GM18511 (cell line): ENCODE data around the gene ZFP36.
A peak's percentile ranks its signal among the peaks of the same experiment; 100 is the strongest.
"Not testable (repeated sequence)": the region's sequence is repeated elsewhere in the genome, so short reads cannot be mapped to it uniquely, and the experiment has no call there.

Source experiments
- ATAC-seq: cut with Tn5 transposase; IDR thresholded peaks from one replicate; pipeline ENCODE4 v1.9.1; 2021; ENCODE audit warnings: mild to moderate bottlenecking, moderate library complexity; ENCODE audit not compliant: unreplicated experiment

ZFP36 gene, protein sequence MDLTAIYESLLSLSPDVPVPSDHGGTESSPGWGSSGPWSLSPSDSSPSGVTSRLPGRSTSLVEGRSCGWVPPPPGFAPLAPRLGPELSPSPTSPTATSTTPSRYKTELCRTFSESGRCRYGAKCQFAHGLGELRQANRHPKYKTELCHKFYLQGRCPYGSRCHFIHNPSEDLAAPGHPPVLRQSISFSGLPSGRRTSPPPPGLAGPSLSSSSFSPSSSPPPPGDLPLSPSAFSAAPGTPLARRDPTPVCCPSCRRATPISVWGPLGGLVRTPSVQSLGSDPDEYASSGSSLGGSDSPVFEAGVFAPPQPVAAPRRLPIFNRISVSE

DNA sequence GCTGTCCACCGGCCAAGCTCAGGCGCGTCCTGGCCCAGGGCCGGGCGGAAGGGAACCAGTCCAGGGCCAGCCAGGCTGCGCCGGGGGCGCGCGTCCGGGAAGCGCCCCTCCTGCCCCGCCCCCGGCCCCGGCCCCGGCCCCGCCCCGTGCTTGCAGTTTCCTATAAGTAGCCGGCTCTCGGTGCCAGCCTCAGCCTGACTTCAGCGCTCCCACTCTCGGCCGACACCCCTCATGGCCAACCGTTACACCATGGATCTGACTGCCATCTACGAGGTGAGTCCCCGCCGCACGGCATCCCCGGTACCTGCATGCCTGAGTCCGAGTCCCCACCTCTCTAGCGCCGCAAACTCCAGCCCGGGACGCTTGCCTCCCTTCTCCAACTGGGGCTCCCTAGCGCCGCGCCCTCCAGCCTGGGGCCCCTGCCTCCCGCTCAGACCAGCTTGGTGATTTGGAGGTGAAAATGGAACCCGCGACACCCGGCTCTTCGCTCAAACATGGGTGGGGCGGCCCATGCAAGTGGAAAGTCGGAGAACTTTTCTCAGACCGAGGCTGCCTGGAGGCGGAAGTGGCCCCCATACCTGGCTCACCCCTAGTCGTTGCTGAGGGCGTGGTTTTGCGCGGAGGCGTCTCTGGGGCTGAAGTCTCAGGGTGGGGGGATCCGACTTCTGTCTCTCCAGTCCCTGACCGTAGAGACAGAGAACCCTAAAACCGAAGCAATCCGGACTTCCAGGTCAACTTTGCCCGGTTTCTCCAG lies at the start of gene ZFP36:
ZFP36 (plus strand) TSS at position 192 of the 754 bp plus-strand sequence; CDS start at position 250, 58 bp downstream.
- ATAC-seq, result peak; percentile 19

DNA sequence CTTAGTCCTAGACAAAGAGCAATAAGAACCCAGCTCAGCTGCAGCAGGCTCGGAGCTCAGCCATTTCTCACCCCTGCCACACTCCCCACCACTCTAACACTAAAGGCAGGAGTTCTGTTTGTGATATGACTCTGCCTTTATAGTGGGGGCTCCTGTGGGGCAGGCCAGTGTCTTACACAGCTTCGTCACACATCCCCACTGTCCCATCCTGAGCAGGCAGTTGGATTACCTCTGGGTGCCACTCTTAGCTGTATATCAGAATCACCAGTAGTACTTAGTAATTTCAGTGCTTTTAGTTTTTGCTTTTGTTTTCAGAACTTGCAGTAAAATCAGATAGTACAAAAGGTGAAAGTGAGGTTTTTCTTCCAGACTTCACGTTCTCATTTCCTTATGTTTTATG lies 47.6 kb upstream of the ZFP36 start:
- ATAC-seq, result no peak

DNA sequence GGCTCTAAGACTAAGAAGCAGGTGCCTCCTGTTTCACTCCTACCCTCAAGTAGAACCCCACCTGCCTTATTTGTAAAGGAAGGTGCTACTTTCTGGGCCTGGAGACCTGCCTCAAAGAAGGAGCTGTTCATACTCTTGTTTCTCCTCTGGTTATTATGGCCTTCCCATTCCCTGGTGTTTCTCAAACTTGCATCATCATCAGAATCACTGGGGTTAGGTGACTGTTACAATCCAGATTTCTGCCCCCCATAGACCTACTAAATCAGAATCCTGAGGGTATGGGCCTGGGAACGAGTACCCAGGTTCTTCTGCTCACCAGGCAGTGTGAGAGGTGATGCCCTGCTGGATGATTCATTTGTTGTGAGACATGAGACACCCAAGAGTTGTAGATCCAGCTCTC lies 46.0 kb upstream of the ZFP36 start:
- ATAC-seq, result no peak

DNA sequence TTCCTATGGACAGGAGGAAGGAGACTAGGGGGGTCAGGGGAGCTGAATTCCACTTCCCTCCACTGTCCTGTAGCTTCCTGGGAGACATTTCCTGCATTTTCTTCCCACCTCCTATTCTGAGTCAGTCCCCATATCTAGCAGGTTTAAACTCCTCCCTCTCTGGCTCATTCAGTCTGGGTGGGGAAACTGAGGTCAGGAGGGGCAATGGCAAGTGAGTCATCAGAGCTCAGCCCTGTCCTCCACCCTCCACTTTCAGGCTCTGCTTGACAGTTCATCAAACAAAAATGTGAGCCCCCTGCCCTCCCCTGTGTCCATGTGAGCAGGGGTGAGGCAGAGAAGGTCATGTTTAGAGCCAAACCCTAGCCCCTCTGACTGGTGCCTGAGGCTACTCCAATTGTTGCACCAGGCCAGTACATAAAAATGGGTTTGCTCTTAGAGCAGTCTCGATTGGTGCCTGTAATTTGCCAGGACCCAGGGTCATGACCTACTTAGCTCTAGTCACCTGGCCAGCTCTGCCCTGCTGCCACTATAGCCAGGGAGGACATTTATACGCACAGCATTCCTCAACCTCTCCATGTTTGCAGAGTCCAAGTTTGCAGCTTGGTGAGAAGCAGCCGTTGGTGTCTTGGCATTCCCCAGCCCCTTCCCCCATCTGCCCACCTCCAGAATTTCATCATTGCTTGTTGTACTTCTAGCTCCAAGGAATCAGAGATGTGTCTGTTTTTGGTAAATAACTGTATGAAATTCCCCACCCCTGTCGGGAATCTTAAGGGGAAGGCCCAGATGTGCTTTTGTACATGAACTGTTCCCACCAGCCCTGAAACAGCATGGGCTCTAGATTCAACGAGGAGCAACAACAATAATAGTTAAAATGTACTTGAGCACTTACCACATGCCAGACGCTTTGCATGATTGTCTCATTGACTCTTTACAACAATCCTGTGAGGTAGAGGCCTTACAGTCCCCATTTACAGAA lies 43.7 kb upstream of the ZFP36 start:
- no peak for ATAC-seq

DNA sequence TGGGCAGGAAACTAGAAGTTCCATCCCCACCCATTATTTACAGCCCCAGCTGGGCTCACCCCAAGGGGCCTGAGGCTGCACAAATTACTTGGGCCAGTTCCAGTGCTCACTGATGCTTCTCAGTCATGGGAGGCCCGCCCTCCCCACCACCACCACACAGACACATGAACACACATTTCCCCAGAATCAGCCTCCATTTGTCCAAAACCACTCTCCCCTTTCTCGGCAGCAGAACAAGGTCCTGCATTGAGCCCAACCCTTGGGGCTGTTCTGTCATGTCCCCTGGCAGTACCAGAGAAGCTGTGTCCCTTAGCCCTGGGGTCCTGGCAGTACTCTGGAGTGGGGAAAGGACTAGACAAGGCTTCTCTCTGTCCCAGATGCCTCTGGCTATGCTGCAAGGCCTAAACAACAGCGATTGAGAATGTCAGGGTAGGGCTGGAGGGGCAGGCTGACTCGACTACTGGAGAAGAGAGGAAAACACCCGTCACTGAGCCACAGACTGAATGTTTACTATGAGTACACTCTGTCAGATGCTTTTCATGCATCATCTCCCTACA lies 42.7 kb upstream of the ZFP36 start:
- ATAC-seq, result no peak

DNA sequence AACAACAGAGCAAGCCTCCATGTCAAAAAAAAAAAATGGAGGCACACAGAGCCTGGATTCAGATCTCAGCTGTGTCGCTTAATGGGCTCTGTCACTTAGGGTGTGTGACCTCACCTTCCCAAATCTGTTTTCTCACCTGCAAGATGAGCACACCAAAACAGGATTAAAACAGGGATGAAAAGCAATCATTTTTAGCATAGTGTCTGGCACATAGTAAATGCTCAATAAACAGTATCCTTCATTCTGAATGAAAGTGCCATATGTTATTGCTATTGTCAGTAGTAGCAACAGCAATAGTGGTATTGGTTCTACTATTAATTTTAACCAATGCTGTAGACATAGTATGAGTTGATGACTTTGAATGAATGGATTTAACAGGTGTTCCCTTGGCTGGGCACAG lies 41.1 kb upstream of the ZFP36 start:
- ATAC-seq, result no peak

DNA sequence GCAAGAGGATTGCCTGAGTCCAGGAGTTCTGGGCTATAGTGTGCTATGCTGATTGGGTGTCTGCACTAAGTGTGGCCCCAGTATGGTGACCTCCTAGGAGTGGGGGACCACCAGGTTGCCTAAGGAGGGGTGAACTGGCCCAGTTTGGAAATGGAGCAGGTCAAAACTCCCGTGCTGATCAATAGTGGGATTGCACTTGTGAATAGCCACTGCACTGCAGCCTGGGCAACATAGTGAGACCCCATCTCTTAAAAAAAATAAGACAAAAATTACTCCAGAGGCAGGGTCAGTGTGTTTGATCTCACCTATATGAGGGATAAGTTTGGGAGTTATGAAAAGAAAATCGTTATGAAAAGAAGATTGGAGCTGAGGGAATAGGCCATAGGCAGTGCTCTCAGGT lies 37.4 kb upstream of the ZFP36 start:
- no peak for ATAC-seq

DNA sequence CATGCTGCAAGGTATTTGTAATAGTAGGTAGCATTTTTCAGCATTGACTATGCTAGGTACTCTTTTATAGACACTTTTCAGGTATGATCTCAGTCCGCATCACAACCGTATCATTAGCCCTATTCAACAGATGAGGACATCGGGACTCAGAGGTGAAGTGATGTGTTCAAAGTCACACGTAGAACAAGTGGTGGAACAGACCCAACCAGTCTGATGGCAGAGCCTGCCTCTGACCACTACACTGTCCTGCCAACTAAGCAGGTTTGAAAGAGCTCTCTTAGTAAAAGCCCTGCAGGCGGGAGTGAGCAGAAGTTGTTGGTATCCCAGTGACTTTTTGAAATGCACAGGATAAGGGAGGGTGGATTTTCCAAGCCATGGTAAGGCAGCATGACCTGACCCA lies 35.9 kb upstream of the ZFP36 start:
- no peak for ATAC-seq

DNA sequence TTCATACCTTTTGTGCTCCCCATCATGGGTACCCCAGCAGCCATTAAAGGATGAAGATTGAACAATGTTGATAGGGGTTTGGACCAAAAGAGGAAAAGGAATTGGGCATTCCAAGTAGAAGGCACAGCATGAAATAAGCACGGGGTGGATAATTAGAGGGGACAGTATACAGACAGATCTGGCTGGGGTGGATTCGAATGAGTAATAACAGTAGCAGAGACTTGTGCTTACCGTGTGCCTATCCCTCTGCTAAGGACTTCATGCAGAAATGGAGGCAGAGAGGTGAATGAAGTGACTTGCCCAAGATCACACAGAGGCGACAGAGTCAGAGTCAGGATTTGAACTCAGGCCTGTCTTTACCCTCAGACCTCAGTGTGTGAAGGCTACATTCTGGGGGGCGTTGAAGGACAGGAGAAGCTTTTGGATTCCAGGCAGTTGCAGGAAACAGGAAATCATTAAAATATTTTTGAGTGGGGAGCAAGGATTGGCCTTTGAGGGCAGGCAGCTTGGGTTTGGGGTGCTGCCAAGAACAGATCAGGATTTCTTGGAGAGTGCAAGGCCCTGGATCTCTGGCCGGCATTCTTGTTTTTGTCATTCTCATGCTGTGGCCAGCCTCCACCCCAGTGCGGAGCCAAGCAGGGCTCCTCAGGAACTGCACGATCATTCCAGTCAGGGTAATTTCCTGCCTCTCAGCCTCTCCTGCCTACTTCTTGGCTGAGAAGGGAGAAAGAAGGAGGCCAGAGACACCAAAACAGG lies 34.4 kb upstream of the ZFP36 start:
- ATAC-seq, result no peak

DNA sequence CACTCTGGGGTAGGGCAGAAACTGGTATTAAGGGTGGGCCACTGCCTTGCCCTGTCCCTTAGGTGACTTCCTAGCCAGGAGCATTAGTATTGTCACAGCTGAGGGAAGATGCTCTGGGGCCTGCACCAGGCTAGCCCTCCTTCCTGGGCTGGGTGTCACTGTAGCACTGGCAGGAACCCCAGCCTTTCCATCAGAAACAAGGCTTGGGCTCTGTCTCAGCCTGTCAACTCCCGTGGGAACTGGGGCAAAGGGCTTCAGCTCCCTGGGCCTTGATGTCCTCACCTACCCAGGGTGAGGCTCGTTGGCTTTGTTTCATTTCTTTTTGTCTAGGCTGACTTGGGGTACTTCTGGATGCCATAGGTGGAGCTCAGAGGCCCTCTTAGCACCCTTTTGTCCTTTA lies 33.7 kb upstream of the ZFP36 start:
- ATAC-seq, result no peak

DNA sequence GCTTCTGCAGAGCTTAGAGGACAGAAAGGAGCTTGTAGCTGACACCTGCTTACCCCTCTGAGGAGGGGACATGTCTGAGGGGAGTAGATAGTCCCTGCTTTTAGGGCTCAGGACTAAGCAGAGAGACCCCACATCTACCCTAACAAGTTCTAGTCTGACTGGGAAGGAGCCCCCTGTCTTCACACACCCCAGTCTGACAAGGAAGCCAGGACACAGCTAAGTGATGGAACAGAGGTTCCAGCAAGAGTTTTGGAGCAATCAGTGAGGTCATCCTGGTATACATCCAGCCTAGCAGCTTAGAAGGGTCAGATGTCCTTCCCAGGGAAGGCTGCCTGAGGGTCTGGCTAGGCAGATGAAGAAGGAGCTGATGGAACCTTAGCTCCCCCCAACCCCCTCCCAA lies 30.7 kb upstream of the ZFP36 start:
- no peak for ATAC-seq

DNA sequence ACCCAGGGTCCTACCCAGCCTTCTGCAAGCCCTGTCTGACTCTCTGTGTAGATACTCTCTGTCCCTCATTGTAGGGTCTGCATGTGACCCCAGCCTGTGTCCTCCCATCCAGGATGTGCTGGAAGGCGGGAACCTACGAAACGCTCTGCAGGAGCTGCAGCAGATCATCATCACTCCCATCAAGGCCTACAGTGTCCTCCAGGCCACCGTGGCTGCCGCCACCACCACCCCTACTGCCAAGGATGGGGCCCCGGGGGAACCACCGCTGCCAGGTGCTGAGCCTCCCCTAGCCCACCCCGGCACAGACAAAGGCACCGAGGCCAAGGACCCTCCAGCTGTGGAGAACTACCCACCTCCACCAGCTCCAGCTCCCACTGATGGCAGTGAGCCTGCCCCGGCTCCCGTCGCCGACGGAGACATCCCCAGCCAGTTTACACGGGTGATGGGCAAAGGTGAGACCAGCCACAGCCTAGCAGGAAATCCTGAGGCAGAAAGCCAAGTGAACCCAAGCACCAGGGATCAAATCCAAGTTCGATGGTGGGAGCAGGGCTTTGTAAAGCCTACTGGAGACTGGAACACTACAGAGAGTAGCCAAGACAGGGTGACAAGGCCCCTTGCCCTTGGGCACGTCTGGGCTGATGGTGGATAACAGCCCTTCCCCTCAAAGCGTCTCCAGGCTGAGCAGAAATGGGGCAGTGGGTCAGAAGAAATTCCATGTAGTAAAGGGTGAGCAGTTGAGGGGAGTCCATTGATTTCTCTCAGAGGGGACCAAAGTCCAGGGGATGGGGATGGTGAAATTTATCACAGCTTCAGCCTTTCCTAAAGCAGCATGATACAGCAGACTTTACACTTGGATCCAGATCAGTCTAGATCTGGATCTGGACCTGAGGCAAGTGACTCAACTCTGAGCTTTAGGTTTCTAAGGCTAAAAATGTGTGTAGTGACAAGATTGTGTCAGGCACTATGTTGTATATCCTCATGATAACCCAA lies 29.0 kb upstream of the ZFP36 start:
- no peak for ATAC-seq

DNA sequence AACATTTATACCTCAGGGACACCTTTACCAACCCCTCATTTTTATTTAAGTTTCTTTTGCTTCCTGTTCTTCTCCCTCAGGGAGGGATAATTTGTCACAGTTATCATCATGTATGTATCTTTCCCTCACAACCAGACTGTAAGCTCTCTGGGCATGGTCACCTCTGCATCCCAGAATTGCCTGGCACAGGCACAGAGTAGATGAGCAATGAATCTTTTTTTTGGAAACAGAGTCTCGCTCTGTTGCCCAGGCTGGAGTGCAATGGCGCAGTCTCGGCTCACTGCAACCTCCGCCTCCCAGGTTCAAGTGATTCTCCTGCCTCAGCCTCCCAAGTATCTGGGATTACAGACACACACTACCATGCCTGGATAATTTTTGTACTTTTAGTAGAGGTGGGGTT lies 27.3 kb upstream of the ZFP36 start:
- not testable (repeated sequence) for ATAC-seq

DNA sequence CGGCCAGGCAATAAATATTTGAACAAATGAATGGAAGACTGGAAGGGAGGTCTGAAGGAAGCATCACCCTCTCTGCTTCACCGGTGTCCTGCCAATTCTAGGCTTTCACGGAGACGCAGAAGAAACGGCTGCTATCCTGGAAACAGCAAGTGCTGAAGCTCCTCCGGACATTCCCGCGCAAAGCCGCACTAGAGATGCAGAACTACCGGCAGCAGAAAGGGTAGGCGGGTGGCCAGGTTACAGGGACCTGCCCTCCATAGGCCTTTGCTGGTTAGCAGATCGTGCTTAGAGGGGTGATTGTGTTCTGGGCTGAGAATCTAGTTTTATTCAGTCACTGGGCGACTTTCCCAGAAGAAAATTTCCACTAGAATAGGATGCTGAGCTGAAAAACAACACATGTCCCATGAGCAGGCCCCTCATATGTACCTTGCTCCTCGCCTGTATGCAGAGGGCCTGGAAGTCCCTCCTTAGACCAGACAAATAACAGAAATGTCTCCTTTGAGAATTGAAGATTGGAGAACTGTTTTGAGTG lies 26.7 kb upstream of the ZFP36 start:
- no peak for ATAC-seq

DNA sequence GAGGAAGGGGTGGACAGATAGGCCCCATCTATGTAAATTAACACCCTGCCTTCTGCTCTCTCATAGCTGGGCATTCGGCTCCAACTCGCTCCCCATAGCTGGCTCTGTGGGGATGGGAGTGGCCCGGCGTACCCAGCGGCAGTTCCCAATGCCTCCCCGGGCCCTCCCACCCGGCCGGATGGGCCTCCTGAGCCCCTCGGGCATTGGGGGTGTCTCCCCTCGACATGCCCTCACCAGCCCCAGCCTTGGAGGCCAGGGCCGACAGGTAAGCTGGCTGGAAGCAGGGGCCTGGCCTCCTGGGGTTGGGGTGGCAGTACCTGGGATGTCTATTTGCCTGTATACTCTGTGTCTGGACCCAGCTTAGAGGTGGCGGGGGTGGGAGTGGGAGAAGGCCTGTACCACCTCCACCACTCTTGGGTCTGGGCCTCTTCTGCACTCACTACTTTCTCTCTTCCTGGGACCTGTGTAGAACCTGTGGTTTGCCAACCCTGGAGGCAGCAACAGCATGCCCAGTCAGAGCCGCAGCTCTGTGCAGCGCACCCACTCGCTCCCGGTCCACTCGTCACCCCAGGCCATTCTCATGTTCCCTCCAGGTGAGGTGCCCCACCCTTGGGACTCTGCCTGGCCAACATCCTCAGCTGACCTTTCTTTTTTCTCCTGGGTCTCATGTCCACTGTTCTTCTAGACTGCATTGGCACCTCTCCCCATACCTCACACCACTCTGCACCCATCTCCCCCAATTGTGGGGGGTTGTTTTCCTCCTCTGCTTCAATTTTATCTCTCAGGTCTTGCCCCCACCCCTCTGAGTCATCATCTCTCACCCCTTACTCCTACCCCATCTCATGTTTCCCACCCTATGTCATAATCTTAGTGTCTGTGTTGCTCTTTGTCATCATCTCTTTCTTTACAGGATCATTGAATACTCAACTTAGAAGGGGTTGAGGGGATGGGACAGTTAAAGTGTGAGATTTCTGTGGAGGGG lies 25.8 kb upstream of the ZFP36 start:
- no peak for ATAC-seq

DNA sequence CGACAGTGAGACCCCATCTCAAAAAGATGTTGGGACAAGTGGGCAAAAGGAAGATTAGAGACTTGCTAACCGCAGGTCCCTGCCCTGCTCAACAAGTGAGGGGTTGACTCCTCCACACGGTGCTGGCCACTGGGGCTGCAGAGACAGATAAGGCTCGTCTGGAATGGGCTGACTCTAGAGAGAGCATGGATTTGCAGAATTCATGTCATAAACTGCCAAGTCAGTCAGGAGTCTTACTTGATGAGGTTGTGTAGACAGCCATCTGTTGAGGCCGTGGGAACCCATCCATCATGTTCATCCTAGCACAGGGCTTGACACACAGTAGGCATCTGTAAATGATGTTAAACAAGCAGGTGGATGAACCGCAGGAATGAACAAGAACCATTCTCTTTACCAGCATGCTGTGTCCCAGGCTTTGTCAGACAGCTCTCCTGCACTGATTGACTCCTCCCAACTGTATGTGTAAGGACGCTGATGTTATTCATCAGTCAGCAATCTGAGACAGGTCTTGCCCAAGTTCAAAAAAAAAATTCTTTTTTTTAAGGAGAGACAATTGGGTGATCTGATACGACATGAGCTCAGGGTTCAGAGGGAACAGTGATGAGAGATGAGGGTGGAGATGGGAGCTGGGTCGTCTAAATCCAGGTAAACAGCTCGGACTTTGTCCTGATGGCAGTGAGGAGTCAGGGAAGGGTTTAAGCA lies 24.6 kb upstream of the ZFP36 start:
- ATAC-seq, result no peak
